Measurements from ENCODE around the gene RELCH.
A peak's percentile ranks its signal among the peaks of the same experiment; 100 is the strongest.

DNA sequence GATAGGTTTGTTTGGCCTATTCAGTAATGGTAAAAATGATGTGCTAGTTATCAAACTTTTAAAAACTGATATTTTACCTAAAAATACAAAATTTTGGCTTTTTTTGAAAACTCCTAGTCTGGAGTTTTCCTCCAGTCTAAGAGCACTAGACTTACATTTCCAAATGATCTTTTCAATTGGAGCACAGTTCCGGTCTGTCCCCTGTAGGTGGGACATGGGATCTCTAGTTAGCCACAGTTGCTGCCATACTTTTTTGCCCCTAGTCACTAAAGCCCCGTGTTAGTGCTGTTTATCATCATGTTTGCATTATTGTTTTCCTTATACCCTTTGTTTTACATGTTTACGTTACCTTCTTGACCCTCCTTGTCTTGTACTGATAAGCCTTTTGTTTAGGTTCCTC lies 52.4 kb downstream of the RELCH start:
- TF ChIP-seq, protein P1, sequence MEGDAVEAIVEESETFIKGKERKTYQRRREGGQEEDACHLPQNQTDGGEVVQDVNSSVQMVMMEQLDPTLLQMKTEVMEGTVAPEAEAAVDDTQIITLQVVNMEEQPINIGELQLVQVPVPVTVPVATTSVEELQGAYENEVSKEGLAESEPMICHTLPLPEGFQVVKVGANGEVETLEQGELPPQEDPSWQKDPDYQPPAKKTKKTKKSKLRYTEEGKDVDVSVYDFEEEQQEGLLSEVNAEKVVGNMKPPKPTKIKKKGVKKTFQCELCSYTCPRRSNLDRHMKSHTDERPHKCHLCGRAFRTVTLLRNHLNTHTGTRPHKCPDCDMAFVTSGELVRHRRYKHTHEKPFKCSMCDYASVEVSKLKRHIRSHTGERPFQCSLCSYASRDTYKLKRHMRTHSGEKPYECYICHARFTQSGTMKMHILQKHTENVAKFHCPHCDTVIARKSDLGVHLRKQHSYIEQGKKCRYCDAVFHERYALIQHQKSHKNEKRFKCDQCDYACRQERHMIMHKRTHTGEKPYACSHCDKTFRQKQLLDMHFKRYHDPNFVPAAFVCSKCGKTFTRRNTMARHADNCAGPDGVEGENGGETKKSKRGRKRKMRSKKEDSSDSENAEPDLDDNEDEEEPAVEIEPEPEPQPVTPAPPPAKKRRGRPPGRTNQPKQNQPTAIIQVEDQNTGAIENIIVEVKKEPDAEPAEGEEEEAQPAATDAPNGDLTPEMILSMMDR (conservative IDR thresholded peaks at IDR 0.05; ENCODE audit: low read depth, low read length): peak; percentile 36; the same call in 1 of the 2 replicates
- no peak for TF ChIP-seq EZH2 (IDR thresholded peaks at IDR 0.05; ENCODE audit: low read length, unreplicated experiment)
- TF ChIP-seq EZH2phosphoT487 (IDR thresholded peaks at IDR 0.05; ENCODE audit: borderline replicate concordance, low read length): no peak

Data from PC-3 (cell line).